Activated CD4-positive, alpha-beta T cell treated with anti-CD3 and anti-CD28 coated beads, Interleukin-2, amount 10 ng/mL, durations not matched to agents 24 days and 14 days (primary cell): ENCODE data around the gene BTBD10. TPM values are rescaled to one million over a fixed set of nuclear protein-coding genes. Genes with fewer than 3 reads are reported as not detected.

Source experiments
- total RNA-seq: library from RNA; stranded (reverse); gene quantifications from 2 replicates; pipeline ENCODE4 v1.2.3, GENCODE V29; 2022

The BTBD10 gene
- total RNA-seq, 1 donor from 2014 or later, result 20.3 TPM

Other genes starting within 250 kb of the BTBD10 start
- 22.2 and 22.4 TPM in 2 replicates for gene BMAL1, start 185.4 kb downstream of the BTBD10 start, total RNA-seq
- not detected in 2 replicates for gene PTH, start 32.8 kb upstream of the BTBD10 start, total RNA-seq
- gene FAR1, start 205.4 kb upstream of the BTBD10 start, total RNA-seq, result 55.7 and 58.2 TPM in 2 replicates